ENCODE results near the gene PAK3.

GRCh38 chrX:111116666-111117065, 20.7 kb downstream of the PAK3 start:
- TF ChIP-seq, protein P1, sequence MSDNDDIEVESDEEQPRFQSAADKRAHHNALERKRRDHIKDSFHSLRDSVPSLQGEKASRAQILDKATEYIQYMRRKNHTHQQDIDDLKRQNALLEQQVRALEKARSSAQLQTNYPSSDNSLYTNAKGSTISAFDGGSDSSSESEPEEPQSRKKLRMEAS (IDR thresholded peaks at IDR 0.05; ENCODE audit: low read depth, low read length): no peak
- TF ChIP-seq CTCF (IDR thresholded peaks at IDR 0.05; ENCODE audit: low read depth, low read length) (no peak), POLR2A (IDR thresholded peaks at IDR 0.05; ENCODE audit: extremely low read depth, insufficient read length) (no peak)

Data from NB4 (cell line).